ENCODE measurements around the gene PDE4D.

The PDE4D gene

GRCh38 chr5:59418808-59419207 lies 474.7 kb downstream of the PDE4D start:
- ATAC-seq: no peak
- no peak for TF ChIP-seq OSR1 (CRISPR knock-in tag; IDR thresholded peaks at IDR 0.05)
- no peak for TF ChIP-seq ZFP3 (CRISPR knock-in tag; IDR thresholded peaks at IDR 0.05)
- TF ChIP-seq CSRNP3 (CRISPR knock-in tag; IDR thresholded peaks at IDR 0.05): no peak
- TF ChIP-seq ZNF565 (CRISPR knock-in tag; conservative IDR thresholded peaks at IDR 0.05; ENCODE audit: low read depth): no peak
- TF ChIP-seq ZFP30 (CRISPR knock-in tag; IDR thresholded peaks at IDR 0.05): no peak

GRCh38 chr5:59416451-59416850 lies 477.1 kb downstream of the PDE4D start:
- TF ChIP-seq CSRNP3 (CRISPR knock-in tag; IDR thresholded peaks at IDR 0.05): no peak
- TF ChIP-seq ZFP3 (CRISPR knock-in tag; IDR thresholded peaks at IDR 0.05): no peak
- TF ChIP-seq CSDC2 (CRISPR knock-in tag; IDR thresholded peaks at IDR 0.05): no peak
- no peak for TF ChIP-seq ARNTL (CRISPR knock-in tag; IDR thresholded peaks at IDR 0.05; ENCODE audit: borderline replicate concordance, low read depth)
- no peak for TF ChIP-seq ZNF565 (CRISPR knock-in tag; conservative IDR thresholded peaks at IDR 0.05; ENCODE audit: low read depth)
- no peak for TF ChIP-seq CREB5 (CRISPR knock-in tag; IDR thresholded peaks at IDR 0.05; ENCODE audit: low read depth)
- TF ChIP-seq TCF4 (CRISPR knock-in tag; IDR thresholded peaks at IDR 0.05; ENCODE audit: borderline replicate concordance): no peak
- TF ChIP-seq RARB (CRISPR knock-in tag; IDR thresholded peaks at IDR 0.05): no peak
- no peak for TF ChIP-seq ZFP30 (CRISPR knock-in tag; IDR thresholded peaks at IDR 0.05)
- no peak for TF ChIP-seq BACH2 (CRISPR knock-in tag; IDR thresholded peaks at IDR 0.05; ENCODE audit: borderline replicate concordance)
- TF ChIP-seq TSHZ2 (CRISPR knock-in tag; IDR thresholded peaks at IDR 0.05): no peak
- no peak for TF ChIP-seq ZNF70 (CRISPR knock-in tag; IDR thresholded peaks at IDR 0.05)
- TF ChIP-seq SNAI2 (CRISPR knock-in tag; IDR thresholded peaks at IDR 0.05): no peak
- TF ChIP-seq OSR1 (CRISPR knock-in tag; IDR thresholded peaks at IDR 0.05): no peak
- ATAC-seq: no peak

- ATAC-seq: no peak
- TF ChIP-seq ESRRG (CRISPR knock-in tag; IDR thresholded peaks at IDR 0.05) (no peak), BACH2 (CRISPR knock-in tag; IDR thresholded peaks at IDR 0.05; ENCODE audit: borderline replicate concordance) (no peak), ZC3H10 (CRISPR knock-in tag; IDR thresholded peaks at IDR 0.05) (no peak), ARNTL (CRISPR knock-in tag; IDR thresholded peaks at IDR 0.05; ENCODE audit: borderline replicate concordance, low read depth) (no peak), PPARA (CRISPR knock-in tag; IDR thresholded peaks at IDR 0.05; ENCODE audit: borderline replicate concordance) (no peak), PATZ1 (CRISPR knock-in tag; IDR thresholded peaks at IDR 0.05; ENCODE audit: borderline replicate concordance) (no peak), ZNF70 (CRISPR knock-in tag; IDR thresholded peaks at IDR 0.05) (no peak), SNAI2 (CRISPR knock-in tag; IDR thresholded peaks at IDR 0.05) (no peak), ZFP3 (CRISPR knock-in tag; IDR thresholded peaks at IDR 0.05) (no peak), ISL1 (CRISPR knock-in tag; IDR thresholded peaks at IDR 0.05) (no peak), TSHZ2 (CRISPR knock-in tag; IDR thresholded peaks at IDR 0.05) (no peak), TOX (CRISPR knock-in tag; IDR thresholded peaks at IDR 0.05; ENCODE audit: borderline replicate concordance) (no peak), CSDC2 (CRISPR knock-in tag; IDR thresholded peaks at IDR 0.05) (no peak)
These were observed 477.5 kb downstream of the PDE4D start for GRCh38 chr5:59416026-59416425.

All from SK-N-SH treated with all-trans-retinoic acid at 6 μM for 48 hours (cell line).